ENCODE measurements around the gene ACSL1. TPM values are rescaled to one million over a fixed set of nuclear protein-coding genes. Genes with fewer than 3 reads are reported as not detected.

Gene ACSL1
- total RNA-seq, 2 experiments from 2014 or later: 12.4 to 12.5 TPM

DNA sequence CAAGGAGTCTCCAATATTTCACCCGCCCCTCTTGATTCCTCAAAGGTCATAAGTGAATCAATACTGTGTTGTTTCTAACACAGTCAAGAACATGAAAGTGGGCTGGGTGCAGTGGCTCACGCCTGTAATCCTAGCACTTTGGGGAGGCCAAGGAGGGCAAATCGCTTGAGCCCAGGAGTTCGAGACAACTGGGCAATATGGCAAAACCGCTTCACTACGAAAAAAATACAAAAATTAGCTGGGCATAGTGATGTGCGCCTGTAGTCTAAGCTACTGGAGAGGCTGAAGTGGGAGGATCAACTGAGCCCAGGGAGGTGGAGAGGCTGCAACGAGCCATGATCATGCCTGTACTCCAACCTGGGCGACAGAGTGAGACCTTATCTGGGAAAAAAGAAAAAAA is 3.4 kb downstream of the ACSL1 start:
- Mint-ChIP-seq H3K36me3 (ENCODE audit: low read depth) (peaks cover 9% of the 10 kb centered on the region), H3K4me3 (no peak overlapping the region), H3K4me1 (ENCODE audit: low read depth) (peaks cover 59% of the 10 kb centered on the region), H3K27ac (no peak overlapping the region), H3K27me3 (no peaks in the 10 kb centered on the region), H3K9me3 (no peaks in the 10 kb centered on the region)
- ATAC-seq (ENCODE audit: poor library complexity) (no peak), DNase-seq (no peak)
- Histone ChIP-seq H3K27me3 (ENCODE audit: control insufficient read depth in 1 of 2, insufficient read depth in 2 of 2, low read length in 2 of 2) (no peaks in the 10 kb centered on the region), H3K27ac (ENCODE audit: low read depth in 1 of 2, low read length in 2 of 2) (no peak overlapping the region), H3K36me3 (ENCODE audit: insufficient read depth, low read length) (no peaks in the 10 kb centered on the region), H3K4me1 (ENCODE audit: insufficient read depth, low read length) (peaks cover 35% of the 10 kb centered on the region), H3K4me3 (ENCODE audit: low read length) (no peak overlapping the region), H3K9me3 (ENCODE audit: control insufficient read depth in 1 of 2, insufficient read depth in 1 of 2, low read length in 2 of 2) (no peaks in the 10 kb centered on the region)
- ChIA-PET POLR2A (interaction anchor here (1.2 kb wide), 1 partner anchor 88 kb away, joined by 3 read pairs; the partner anchor contains the start of gene CENPU), CTCF (no interaction called here)
- intact Hi-C loops (cut with DNase I, micrococcal nuclease): loop anchor here (5.0 to 10.0 kb wide), 10 partner anchors 75 to 1908 kb away; partner anchors contain the start of genes CASP3 (in 1 of the 2), CFAP97 (in 1 of the 2), DCTD (in 1 of the 2) and IRF2 (in 1 of the 2)
- no peak for TF ChIP-seq CTCF (IDR thresholded peaks at IDR 0.05)

DNA sequence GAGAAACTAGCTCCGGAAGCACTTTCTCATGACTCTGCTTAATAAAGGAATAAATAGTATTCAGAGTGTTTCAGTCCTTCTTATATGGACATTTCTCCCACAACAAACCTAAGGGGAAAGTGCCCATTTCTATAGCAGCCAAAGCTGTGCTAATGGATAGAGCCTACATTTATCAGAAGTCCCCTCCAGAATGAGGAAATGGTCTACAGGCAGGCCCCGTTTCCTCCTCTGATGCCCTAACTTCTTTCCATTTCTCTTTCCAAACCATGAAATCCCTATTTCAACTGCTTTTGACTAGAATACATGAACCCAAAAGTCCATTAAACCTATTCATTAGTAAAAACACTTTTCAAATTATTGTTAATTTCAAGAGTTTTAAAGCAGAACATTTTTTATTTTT is 4.5 kb downstream of the ACSL1 start:
- Mint-ChIP-seq H3K4me1 (ENCODE audit: low read depth) (peaks cover 54% of the 10 kb centered on the region), H3K9me3 (no peaks in the 10 kb centered on the region), H3K4me3 (no peak overlapping the region), H3K27me3 (no peaks in the 10 kb centered on the region), H3K36me3 (ENCODE audit: low read depth) (peaks cover 9% of the 10 kb centered on the region), H3K27ac (no peak overlapping the region)
- no peaks in the 10 kb centered on the region for H3K9me3 ChIP-seq (ENCODE audit: control insufficient read depth in 1 of 2, insufficient read depth in 1 of 2, low read length in 2 of 2)
- H3K27ac ChIP-seq (ENCODE audit: low read depth in 1 of 2, low read length in 2 of 2): no peak overlapping the region
- POLR2A ChIA-PET: interaction anchor here (0.9 to 1.2 kb wide), 2 partner anchors 87 to 575 kb away, joined by 3 read pairs; partner anchors contain the start of genes ANKRD37 and CENPU
- no peaks in the 10 kb centered on the region for H3K27me3 ChIP-seq (ENCODE audit: control insufficient read depth in 1 of 2, insufficient read depth in 2 of 2, low read length in 2 of 2)
- CTCF ChIA-PET: no interaction called here
- TF ChIP-seq CTCF (IDR thresholded peaks at IDR 0.05): no peak
- DNase-seq (no peak), ATAC-seq (ENCODE audit: poor library complexity) (no peak)
- intact Hi-C loops (cut with DNase I, micrococcal nuclease): loop anchor here (5.0 to 10.0 kb wide), 10 partner anchors 74 to 1906 kb away; partner anchors contain the start of genes CASP3 (in 1 of the 2), CFAP97 (in 1 of the 2), DCTD (in 1 of the 2) and IRF2 (in 1 of the 2)
- H3K36me3 ChIP-seq (ENCODE audit: insufficient read depth, low read length): no peaks in the 10 kb centered on the region
- no peak overlapping the region for H3K4me3 ChIP-seq (ENCODE audit: low read length)
- peaks cover 27% of the 10 kb centered on the region for H3K4me1 ChIP-seq (ENCODE audit: insufficient read depth, low read length)

GRCh38 chr4:184819786-184820185 is 6.0 kb downstream of the ACSL1 start:
- Histone ChIP-seq H3K9me3 (ENCODE audit: control insufficient read depth in 1 of 2, insufficient read depth in 1 of 2, low read length in 2 of 2) (no peaks in the 10 kb centered on the region), H3K4me3 (ENCODE audit: low read length) (no peak overlapping the region), H3K27ac (ENCODE audit: low read depth in 1 of 2, low read length in 2 of 2) (no peak overlapping the region), H3K27me3 (ENCODE audit: control insufficient read depth in 1 of 2, insufficient read depth in 2 of 2, low read length in 2 of 2) (no peaks in the 10 kb centered on the region), H3K36me3 (ENCODE audit: insufficient read depth, low read length) (no peaks in the 10 kb centered on the region), H3K4me1 (ENCODE audit: insufficient read depth, low read length) (peaks cover 23% of the 10 kb centered on the region)
- H3K9me3 Mint-ChIP-seq: no peaks in the 10 kb centered on the region
- intact Hi-C loops (cut with DNase I, micrococcal nuclease): loop anchor here (5.0 to 10.0 kb wide), 10 partner anchors 72 to 1905 kb away; partner anchors contain the start of genes CASP3 (in 1 of the 2), CFAP97 (in 1 of the 2), DCTD (in 1 of the 2) and IRF2 (in 1 of the 2)
- no peak overlapping the region for H3K4me3 Mint-ChIP-seq
- H3K27me3 Mint-ChIP-seq: no peaks in the 10 kb centered on the region
- H3K27ac Mint-ChIP-seq: no peak overlapping the region
- peaks cover 4% of the 10 kb centered on the region for H3K36me3 Mint-ChIP-seq (ENCODE audit: low read depth)
- ChIA-PET POLR2A (no interaction called here), CTCF (no interaction called here)
- H3K4me1 Mint-ChIP-seq (ENCODE audit: low read depth): peaks cover 61% of the 10 kb centered on the region
- no peak for TF ChIP-seq CTCF (IDR thresholded peaks at IDR 0.05)
- DNase-seq: no peak
- ATAC-seq (ENCODE audit: poor library complexity): no peak
